Measurements from ENCODE around the gene SHH.

- TF ChIP-seq YY1 (IDR thresholded peaks at IDR 0.05; ENCODE audit: insufficient read depth, insufficient read length): no peak
- TF ChIP-seq ZNF274 (IDR thresholded peaks at IDR 0.05; ENCODE audit: low read depth, low read length): no peak
Measured at GRCh38 chr7:155813125-155813524, 862 bp upstream of the SHH start.
